Osteocyte (in vitro differentiated cells): ENCODE data around the gene RAB43. TPM values are rescaled to one million over a fixed set of nuclear protein-coding genes. Genes with fewer than 3 reads are reported as not detected.
A peak's percentile ranks its signal among the peaks of the same experiment; 100 is the strongest.

ENCODE experiments used
- DNase-seq: peaks from one replicate; pipeline ENCODE4 v3.0.0; 2021; ENCODE audit warnings: mixed read lengths; ENCODE audit not compliant: unreplicated experiment; ENCODE audit errors: extremely low spot score
- H3K27ac Mint-ChIP-seq: one replicate; pipeline ENCODE4 v1.8.0; 2021; ENCODE audit warnings: mild to moderate bottlenecking, mixed read lengths; ENCODE audit not compliant: unreplicated experiment
- H3K27me3 Mint-ChIP-seq: one replicate; pipeline ENCODE4 v1.8.0; 2021; ENCODE audit warnings: mixed read lengths; ENCODE audit not compliant: unreplicated experiment
- H3K36me3 Mint-ChIP-seq: one replicate; pipeline ENCODE4 v1.8.0; 2021; ENCODE audit warnings: mixed read lengths; ENCODE audit not compliant: unreplicated experiment
- H3K4me1 Mint-ChIP-seq: one replicate; pipeline ENCODE4 v1.8.0; 2021; ENCODE audit warnings: mixed read lengths; ENCODE audit not compliant: unreplicated experiment
- H3K4me3 Mint-ChIP-seq: one replicate; pipeline ENCODE4 v1.8.0; 2021; ENCODE audit warnings: mild to moderate bottlenecking, moderate library complexity, mixed read lengths; ENCODE audit not compliant: unreplicated experiment
- H3K9me3 Mint-ChIP-seq: one replicate; pipeline ENCODE4 v1.8.0; 2021; ENCODE audit warnings: mixed read lengths; ENCODE audit not compliant: unreplicated experiment
- CTCF ChIP-seq: fragments of 200-600 bp; sonication (generic); IDR thresholded peaks from 2 replicates; pipeline ENCODE4 v1.5.0; 2021; ENCODE audit warnings: antibody characterized with exemption, mild to moderate bottlenecking, moderate library complexity
- total RNA-seq: library from RNA; stranded (reverse); gene quantifications from 2 replicates; pipeline ENCODE4 v1.2.1, GENCODE V29; 2021

The RAB43 gene
- total RNA-seq, 1 donor from 2014 or later, result 23.2 TPM

GRCh38 chr3:129126726-129127280 lies 5.2 kb upstream of the RAB43 start:
- Mint-ChIP-seq H3K27ac (peak overlapping the region; percentile 37), H3K36me3 (peaks cover 22% of the 10 kb centered on the region), H3K4me3 (no peak overlapping the region), H3K27me3 (no peaks in the 10 kb centered on the region), H3K4me1 (peaks cover 9% of the 10 kb centered on the region), H3K9me3 (no peaks in the 10 kb centered on the region)
- DNase-seq, result no peak
- no peak for TF ChIP-seq CTCF

GRCh38 chr3:129123314-129124060 lies 1.9 kb upstream of the RAB43 start:
- Mint-ChIP-seq H3K27me3 (no peaks in the 10 kb centered on the region), H3K4me1 (peaks cover 28% of the 10 kb centered on the region), H3K27ac (no peak overlapping the region), H3K9me3 (no peaks in the 10 kb centered on the region), H3K4me3 (no peak overlapping the region), H3K36me3 (peaks cover 4% of the 10 kb centered on the region)
- no peak for DNase-seq
- no peak for TF ChIP-seq CTCF

DNA sequence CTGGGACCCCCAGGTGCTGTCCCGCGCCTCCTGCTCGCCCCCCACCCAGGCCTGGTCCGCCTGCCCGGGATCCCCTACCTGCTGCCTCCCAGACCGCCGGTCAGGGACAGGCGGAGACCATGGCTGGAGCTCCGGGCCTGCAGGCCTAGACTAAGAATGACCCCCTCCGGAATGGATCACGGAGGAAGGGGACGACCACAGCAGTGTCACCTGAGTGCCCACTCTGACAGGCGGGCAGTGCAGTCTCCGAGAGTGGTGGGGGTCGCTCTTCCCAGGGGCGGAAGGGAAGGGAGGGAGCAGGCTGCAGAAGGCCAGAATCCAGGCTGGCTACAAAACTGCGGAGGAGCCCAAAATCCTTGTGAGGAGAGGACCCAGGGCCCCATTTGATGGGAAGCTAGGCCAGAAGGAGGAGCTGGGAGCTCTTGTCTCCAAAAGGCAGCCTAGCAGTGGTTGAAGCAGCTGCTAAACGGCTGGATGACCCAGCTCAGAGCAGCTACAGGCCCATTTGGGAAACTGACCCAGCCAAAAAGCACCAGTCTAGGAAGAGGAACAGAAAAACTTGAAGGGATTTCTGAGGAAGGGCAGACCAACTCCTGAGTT lies 908 bp upstream of the RAB43 start:
- DNase-seq, result no peak
- no peaks in the 10 kb centered on the region for H3K9me3 Mint-ChIP-seq
- peak overlapping the region; percentile 68 for H3K4me3 Mint-ChIP-seq
- no peaks in the 10 kb centered on the region for H3K27me3 Mint-ChIP-seq
- peak overlapping the region; percentile 62 for H3K27ac Mint-ChIP-seq
- peaks cover 31% of the 10 kb centered on the region for H3K4me1 Mint-ChIP-seq
- H3K36me3 Mint-ChIP-seq, result peaks cover 5% of the 10 kb centered on the region
- no peak for TF ChIP-seq CTCF

DNA sequence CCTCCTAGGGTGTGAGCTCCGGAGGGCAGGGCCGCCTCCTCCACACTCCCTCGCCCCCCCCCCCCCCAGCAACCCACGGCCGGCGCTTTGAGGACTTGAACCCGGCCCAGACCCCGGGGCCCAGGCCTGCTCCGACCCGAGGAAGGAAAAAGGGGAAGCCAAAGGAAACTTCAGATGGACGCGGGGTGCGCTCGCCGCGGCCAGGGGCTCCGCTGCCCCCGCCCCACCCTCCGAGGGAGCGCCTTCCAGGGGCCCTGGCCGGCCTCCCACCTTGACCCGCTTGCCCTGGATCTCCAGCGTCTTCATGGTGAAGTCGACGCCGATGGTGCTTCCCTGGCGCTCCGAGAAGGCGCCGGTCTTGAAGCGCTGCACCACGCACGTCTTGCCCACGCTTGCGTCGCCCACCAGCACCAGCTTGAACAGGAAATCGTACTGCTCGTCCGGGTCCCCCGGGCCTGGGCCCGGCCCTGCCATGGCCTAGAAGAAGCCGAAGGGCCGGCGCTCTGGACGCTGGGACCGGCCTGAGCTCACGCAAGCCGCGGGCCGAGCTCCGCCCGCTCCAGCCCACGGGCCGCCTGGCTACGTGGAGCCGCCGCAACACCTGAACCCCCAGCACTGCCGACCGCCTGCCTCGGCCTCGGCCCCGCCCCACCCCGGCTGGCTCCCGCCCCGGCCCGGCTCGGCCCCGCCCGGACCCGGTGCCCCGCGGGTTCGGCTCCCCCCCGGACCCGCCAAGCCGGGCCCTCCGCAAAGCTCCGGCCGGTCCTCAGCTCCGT lies 400 bp downstream of the RAB43 start:
- H3K9me3 Mint-ChIP-seq, result no peaks in the 10 kb centered on the region
- no peak for DNase-seq
- peak overlapping the region; percentile 85 for H3K4me3 Mint-ChIP-seq
- H3K27me3 Mint-ChIP-seq, result no peaks in the 10 kb centered on the region
- TF ChIP-seq CTCF, result no peak
- H3K27ac Mint-ChIP-seq, result peak overlapping the region; percentile 88
- H3K4me1 Mint-ChIP-seq, result peaks cover 33% of the 10 kb centered on the region
- peaks cover 2% of the 10 kb centered on the region for H3K36me3 Mint-ChIP-seq
